ENCODE results near the gene UHMK1.

GRCh38 chr1:162535501-162535900 is 37.9 kb downstream of the UHMK1 start:
- TF ChIP-seq CTCF (conservative IDR thresholded peaks at IDR 0.05 in 1 of 2, IDR thresholded peaks at IDR 0.05 in 1 of 2; ENCODE audit: low read depth in 1 of 2, low read length in 2 of 2), result no peak
- no peak for TF ChIP-seq EZH2 (IDR thresholded peaks at IDR 0.05; ENCODE audit: low read length, missing control alignments)

All from fibroblast of lung (primary cell).